Transverse colon (tissue), 4 donors: ENCODE measurements around the gene HRH2. TPM values are rescaled to one million over a fixed set of nuclear protein-coding genes. Genes with fewer than 3 reads are reported as not detected.
A peak's percentile ranks its signal among the peaks of the same experiment; 100 is the strongest.

Experiments used
- DNase-seq: peaks from one replicate; pipeline ENCODE4 v3.0.0-alpha.2; 2019
- H3K27ac ChIP-seq, 4 donors: fragments of 200-600 bp; sonication (generic); 2 replicates each; pipeline ENCODE4 v1.5.1; 2016 to 2018; ENCODE audit warnings: inconsistent platforms in 4 of 4
- H3K27me3 ChIP-seq: fragments of 200-600 bp; sonication (generic); 2 replicates; pipeline ENCODE4 v1.5.1; 2017; ENCODE audit warnings: inconsistent platforms
- H3K36me3 ChIP-seq, 4 donors: fragments of 200-600 bp; sonication (generic); 2 replicates each; pipeline ENCODE4 v1.5.1; 2017 to 2019; ENCODE audit warnings: inconsistent platforms in 4 of 4
- H3K4me1 ChIP-seq, 4 donors: fragments of 200-600 bp; sonication (generic); 2 replicates each; pipeline ENCODE4 v1.5.1; 2017 to 2020; ENCODE audit warnings: inconsistent platforms in 4 of 4
- H3K4me3 ChIP-seq, 4 donors: fragments of 200-600 bp; sonication (generic); 1 replicate in 1 of 4; 2 replicates in 3 of 4; pipeline versions ENCODE4 v1.5.1 to v1.6.1; 2017 to 2019; ENCODE audit warnings: inconsistent platforms in 4 of 4
- H3K9me3 ChIP-seq, 2 donors: fragments of 200-600 bp; sonication (generic); 2 replicates each; pipeline ENCODE4 v1.5.1; 2017 to 2019; ENCODE audit warnings: inconsistent platforms in 2 of 2
- EP300 ChIP-seq: sonication (generic); formaldehyde crosslinking; IDR thresholded peaks from one replicate; pipeline ENCODE4 v1.6.1; 2017; ENCODE audit warnings: antibody characterized with exemption, low read depth
- POLR2A ChIP-seq: fragments of 450-650 bp; IDR thresholded peaks from one replicate; pipeline ENCODE4 v1.6.1; 2016; ENCODE audit warnings: antibody characterized with exemption, mild to moderate bottlenecking, moderate library complexity
- POLR2AphosphoS5 ChIP-seq, 3 donors: sonication (generic); formaldehyde crosslinking; IDR thresholded peaks; one replicate each; pipeline ENCODE4 v1.6.1; 2016; ENCODE audit warnings: antibody characterized with exemption in 3 of 3
- WGBS, 2 donors: methylation state at CpG; one replicate each; pipeline ENCODE4 v1.1.5; 2018; ENCODE audit warnings: low coverage in 1 of 2; 5-methylcytosine and 5-hydroxymethylcytosine counted together
- in situ Hi-C, 4 donors: fragments of 200-750 bp; cut with MboI; loops; one replicate each; pipeline versions ENCODE4 v1.15.0 to v1.15.1; 2017; ENCODE audit warnings: low sequenced_read_pairs in 3 of 4, low pct_ligation_motif_present in 1 of 4, low pct_unique_long_range_greater_than_20kb in 1 of 4
- intact Hi-C: fragments of 100-400 bp; cut with DNase I; formaldehyde crosslinking; loops from one replicate; pipeline ENCODE4 v1.15.1; 2023; ENCODE audit warnings: low total_unique reads
- total RNA-seq, 4 donors: library from RNA; depleted of rRNA; stranded (reverse); fragments of >200 nt; gene quantifications; one replicate each; pipeline ENCODE4 v1.1.0, GENCODE V29; 2016
- TF ChIP-seq, protein P1 (sequence below), 5 experiments: fragments of 200-600 bp in 3 of 5; fragments of 450-650 bp in 2 of 5; sonication (generic) in 3 of 5; IDR thresholded peaks; 1 replicate in 2 of 5; 2 replicates in 3 of 5; pipeline ENCODE4 v1.5.1; 2016 to 2017; ENCODE audit warnings: antibody characterized with exemption in 5 of 5, inconsistent platforms in 3 of 5, mild to moderate bottlenecking in 2 of 5, moderate library complexity in 1 of 5

HRH2 gene
- total RNA-seq, 4 donors from 2014 or later = 0.20 to 1.5 (median 0.74) TPM

DNA sequence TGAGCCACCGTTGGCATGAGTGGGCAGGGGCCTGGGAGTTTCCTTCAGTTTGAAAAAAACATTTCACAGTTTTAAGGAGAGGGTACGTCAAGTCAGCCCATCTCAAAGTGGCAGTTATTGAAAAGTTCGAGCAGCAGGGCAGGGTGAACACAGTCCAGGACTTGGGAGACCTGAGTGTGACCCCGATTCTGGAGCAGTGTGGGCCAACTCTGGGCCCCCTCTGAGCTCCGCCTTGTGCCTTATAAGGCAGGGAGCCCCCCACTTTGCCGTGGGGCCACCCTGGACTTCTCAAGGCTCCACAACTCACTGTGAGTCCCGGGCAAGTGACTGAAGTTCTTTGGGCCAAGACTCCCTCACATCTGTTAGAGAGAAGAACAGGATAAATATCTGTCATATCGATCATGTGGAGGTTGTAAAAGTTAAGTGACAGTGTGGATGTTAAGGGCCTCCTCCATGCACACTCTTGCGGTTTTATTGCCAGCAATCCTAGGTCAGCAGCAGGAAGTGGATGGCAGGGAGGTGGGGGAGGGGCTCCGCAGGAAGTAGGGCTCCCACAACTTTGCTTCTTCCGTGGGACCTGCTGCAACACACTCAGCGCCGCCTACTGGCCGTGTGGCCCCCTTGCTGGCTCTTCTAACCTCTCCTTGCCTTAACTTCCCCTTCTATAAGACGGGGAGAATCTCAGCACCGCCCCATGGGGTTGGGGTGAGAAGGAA lies 38.4 kb downstream of the HRH2 start:
- DNase-seq = peak; percentile 72
- no peaks in the 10 kb centered on the region for H3K9me3 ChIP-seq
- H3K27ac ChIP-seq = peak overlapping the region in 2 of 4 donors; percentile 44 to 53
- no peaks in the 10 kb centered on the region for H3K4me1 ChIP-seq
- intact Hi-C loops = no loop called here
- no peaks in the 10 kb centered on the region for H3K27me3 ChIP-seq
- H3K36me3 ChIP-seq = no peaks in the 10 kb centered on the region
- in situ Hi-C loops = no loop called here
- 20 to 32% methylated on average over 1 to 16 of the region's 16 CpGs for WGBS, 2 donors
- no peak for TF ChIP-seq POLR2A
- TF ChIP-seq POLR2AphosphoS5 (IDR thresholded peaks at IDR 0.05) = no peak
- no peak for TF ChIP-seq EP300
- TF ChIP-seq, protein P1, sequence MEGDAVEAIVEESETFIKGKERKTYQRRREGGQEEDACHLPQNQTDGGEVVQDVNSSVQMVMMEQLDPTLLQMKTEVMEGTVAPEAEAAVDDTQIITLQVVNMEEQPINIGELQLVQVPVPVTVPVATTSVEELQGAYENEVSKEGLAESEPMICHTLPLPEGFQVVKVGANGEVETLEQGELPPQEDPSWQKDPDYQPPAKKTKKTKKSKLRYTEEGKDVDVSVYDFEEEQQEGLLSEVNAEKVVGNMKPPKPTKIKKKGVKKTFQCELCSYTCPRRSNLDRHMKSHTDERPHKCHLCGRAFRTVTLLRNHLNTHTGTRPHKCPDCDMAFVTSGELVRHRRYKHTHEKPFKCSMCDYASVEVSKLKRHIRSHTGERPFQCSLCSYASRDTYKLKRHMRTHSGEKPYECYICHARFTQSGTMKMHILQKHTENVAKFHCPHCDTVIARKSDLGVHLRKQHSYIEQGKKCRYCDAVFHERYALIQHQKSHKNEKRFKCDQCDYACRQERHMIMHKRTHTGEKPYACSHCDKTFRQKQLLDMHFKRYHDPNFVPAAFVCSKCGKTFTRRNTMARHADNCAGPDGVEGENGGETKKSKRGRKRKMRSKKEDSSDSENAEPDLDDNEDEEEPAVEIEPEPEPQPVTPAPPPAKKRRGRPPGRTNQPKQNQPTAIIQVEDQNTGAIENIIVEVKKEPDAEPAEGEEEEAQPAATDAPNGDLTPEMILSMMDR (IDR thresholded peaks at IDR 0.05) = peak; percentile 26 to 50 (median 44)
- H3K4me3 ChIP-seq = no peak overlapping the region

DNA sequence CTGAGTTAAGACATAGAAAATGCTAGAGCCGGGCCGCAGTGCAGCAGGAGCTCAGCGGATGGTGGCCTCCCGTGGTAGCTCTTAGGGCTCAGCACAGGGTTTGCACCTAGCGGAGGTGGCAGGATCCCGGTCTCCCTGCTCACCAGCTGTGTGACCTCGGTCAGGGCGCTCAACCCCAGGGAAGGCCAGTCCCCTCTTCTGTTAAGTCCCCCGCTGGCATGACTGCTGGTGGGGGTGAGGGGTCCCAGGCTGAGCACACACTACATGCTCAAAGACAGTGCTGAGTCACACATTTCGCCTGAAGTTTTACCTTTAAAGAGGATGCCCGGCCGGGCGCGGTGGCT lies 39.0 kb downstream of the HRH2 start:
- Histone ChIP-seq H3K27ac (no peak overlapping the region), H3K9me3 (no peaks in the 10 kb centered on the region), H3K4me3 (no peak overlapping the region), H3K36me3 (no peaks in the 10 kb centered on the region), H3K4me1 (no peaks in the 10 kb centered on the region), H3K27me3 (no peaks in the 10 kb centered on the region)
- intact Hi-C loops = no loop called here
- DNase-seq = no peak
- 60 to 84% methylated on average over 1 to 12 of the region's 14 CpGs for WGBS, 2 donors
- TF ChIP-seq POLR2A (no peak), POLR2AphosphoS5 (IDR thresholded peaks at IDR 0.05) (no peak), EP300 (no peak)
- TF ChIP-seq, protein P1 (IDR thresholded peaks at IDR 0.05) = no peak
- in situ Hi-C loops = no loop called here

DNA sequence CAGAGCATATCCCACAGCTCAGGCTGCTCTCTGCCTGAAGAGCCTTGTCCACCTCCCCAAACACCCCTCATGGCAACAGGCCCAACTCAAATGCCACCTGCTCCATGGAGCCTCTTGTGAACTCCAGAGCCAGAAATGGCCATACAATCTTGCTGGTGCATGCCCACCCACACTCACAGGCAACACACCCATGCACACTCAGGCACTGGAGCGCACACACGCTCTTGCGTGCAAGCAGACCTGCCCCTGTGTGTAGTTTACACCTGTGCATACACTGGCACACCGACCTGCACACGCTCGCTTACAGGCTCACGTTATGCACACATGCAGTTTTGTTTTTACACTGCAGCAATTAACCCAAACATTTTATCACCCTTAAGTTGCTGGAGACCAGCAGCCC lies 40.0 kb downstream of the HRH2 start:
- Histone ChIP-seq H3K4me1 (no peaks in the 10 kb centered on the region), H3K36me3 (no peaks in the 10 kb centered on the region), H3K27ac (no peak overlapping the region), H3K27me3 (no peaks in the 10 kb centered on the region), H3K4me3 (no peak overlapping the region), H3K9me3 (no peaks in the 10 kb centered on the region)
- intact Hi-C loops (no loop called here), in situ Hi-C loops (no loop called here)
- TF ChIP-seq EP300 (no peak), POLR2AphosphoS5 (IDR thresholded peaks at IDR 0.05) (no peak), POLR2A (no peak)
- TF ChIP-seq, protein P1 (IDR thresholded peaks at IDR 0.05) = no peak
- DNase-seq = no peak
- WGBS, 2 donors = 84% methylated on average over 7 of the region's 7 CpGs; no CpG with 5 or more reads in 1 of the 2 donors

DNA sequence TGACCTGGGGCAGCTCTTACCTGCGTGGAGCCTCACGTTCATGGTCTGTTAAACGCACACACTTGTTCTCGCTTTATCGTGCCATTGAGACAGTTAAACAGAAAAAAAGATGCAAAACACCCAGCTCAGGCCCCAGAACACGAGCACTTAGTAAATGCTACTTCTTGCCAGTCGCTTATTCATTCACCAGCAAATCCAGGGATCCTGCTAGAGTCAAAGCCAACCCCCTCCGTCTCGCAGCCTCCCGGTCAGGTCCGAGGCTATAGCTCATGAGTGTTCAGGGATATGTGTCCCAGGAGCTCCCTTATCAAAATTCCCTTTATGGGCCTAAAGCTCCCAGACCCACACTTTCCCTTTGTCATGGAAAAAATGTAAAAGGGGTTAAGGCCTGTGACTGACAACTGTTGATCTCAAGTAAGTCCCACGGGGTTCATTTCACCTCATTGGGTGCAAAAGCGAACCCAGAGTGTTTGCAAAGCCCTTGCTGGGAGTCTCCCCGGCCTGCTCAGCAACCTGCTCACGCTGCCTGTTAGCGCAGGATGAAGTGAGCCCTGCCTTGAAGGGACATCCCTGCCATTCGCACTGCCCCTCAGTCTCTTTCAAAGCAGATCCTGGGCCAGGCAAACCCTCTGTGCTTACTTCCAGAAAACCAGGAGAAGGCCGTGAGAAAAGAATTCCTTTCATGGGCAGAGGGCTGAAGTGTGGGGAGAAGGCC lies 40.7 kb downstream of the HRH2 start:
- Histone ChIP-seq H3K27me3 (no peaks in the 10 kb centered on the region), H3K36me3 (no peaks in the 10 kb centered on the region), H3K4me1 (no peaks in the 10 kb centered on the region), H3K9me3 (no peaks in the 10 kb centered on the region), H3K27ac (no peak overlapping the region), H3K4me3 (no peak overlapping the region)
- intact Hi-C loops (no loop called here), in situ Hi-C loops (no loop called here)
- 58 to 83% methylated on average over 6 to 18 of the region's 18 CpGs for WGBS, 2 donors
- no peak for TF ChIP-seq POLR2A
- TF ChIP-seq EP300 = no peak
- no peak for TF ChIP-seq POLR2AphosphoS5 (IDR thresholded peaks at IDR 0.05)
- TF ChIP-seq, protein P1 (IDR thresholded peaks at IDR 0.05) = no peak
- DNase-seq = no peak
